WTC11 (cell line): ENCODE data around the gene FMC1.

ENCODE experiments used
- CTCF ChIP-seq: fragments of 200-600 bp; IDR thresholded peaks from 2 replicates; pipeline ENCODE4 v1.8.0; 2022; ENCODE audit warnings: antibody characterized with exemption
- KAT7 ChIP-seq: sonication (generic); formaldehyde crosslinking; IDR thresholded peaks from 2 replicates; pipeline ENCODE4 v1.8.1; 2023; ENCODE audit warnings: missing genetic modification reagents, mild to moderate bottlenecking, borderline replicate concordance
- ZNF317 ChIP-seq: sonication (generic); formaldehyde crosslinking; IDR thresholded peaks from 2 replicates; pipeline ENCODE4 v1.8.1; 2023; ENCODE audit warnings: low read depth, mild to moderate bottlenecking, moderate library complexity, missing genetic modification reagents, borderline replicate concordance
- ZNF512 ChIP-seq: sonication (generic); formaldehyde crosslinking; IDR thresholded peaks from 2 replicates; pipeline ENCODE4 v1.8.1; 2022; ENCODE audit warnings: missing genetic modification reagents, borderline replicate concordance

GRCh38 chr7:139332697-139333359 lies 8.3 kb upstream of the FMC1 start:
- TF ChIP-seq CTCF (no peak), ZNF512 (CRISPR knock-in tag) (no peak), KAT7 (CRISPR knock-in tag) (no peak), ZNF317 (no peak)
